Spinal cord (tissue), 10 donors: ENCODE results near the gene CKAP4. TPM values are rescaled to one million over a fixed set of nuclear protein-coding genes. Genes with fewer than 3 reads are reported as not detected.

Experiments
- DNase-seq, 6 donors: peaks; one replicate each; pipeline versions ENCODE4 v3.0.0 to v3.0.0-alpha.2; 2013 to 2015; ENCODE audit warnings: low spot score in 6 of 6, low read depth in 4 of 6
- H3K27ac ChIP-seq: one replicate; pipeline ENCODE4 v1.5.1; 2013; ENCODE audit warnings: low read depth, low read length, control low read depth
- H3K27me3 ChIP-seq: one replicate; pipeline ENCODE4 v1.6.1; 2013; ENCODE audit warnings: low read length; ENCODE audit not compliant: control insufficient read depth, insufficient read depth
- H3K36me3 ChIP-seq: one replicate; pipeline ENCODE4 v1.6.1; 2013; ENCODE audit warnings: low read length; ENCODE audit not compliant: control insufficient read depth, insufficient read depth
- H3K4me1 ChIP-seq: one replicate; pipeline ENCODE4 v1.6.1; 2013; ENCODE audit warnings: low read length; ENCODE audit not compliant: control insufficient read depth, insufficient read depth
- H3K4me3 ChIP-seq: one replicate; pipeline ENCODE4 v1.5.1; 2013; ENCODE audit warnings: low read depth, low read length, control low read depth
- H3K9me3 ChIP-seq: one replicate; pipeline ENCODE4 v1.6.1; 2013; ENCODE audit warnings: low read length; ENCODE audit not compliant: control insufficient read depth, insufficient read depth
- whole genome bisulfite sequencing: methylation state at CpG from one replicate; pipeline ENCODE4 v1.1.5; 2013; ENCODE audit warnings: missing lambda C conversion rate; ENCODE audit not compliant: insufficient coverage; 5-methylcytosine and 5-hydroxymethylcytosine counted together
- polyA plus RNA-seq, 2 donors: library from polyadenylated mRNA; unstranded; fragments of 120-200 nt; gene quantifications; one replicate each; pipeline ENCODE4 v1.2.1, GENCODE V29; 2013; ENCODE audit not compliant: insufficient read length in 2 of 2
- total RNA-seq, 2 donors: library from RNA; depleted of rRNA in 1 of 2; stranded (reverse); fragments of 120-200 nt in 1 of 2; fragments of >200 nt in 1 of 2; gene quantifications; one replicate each; pipeline versions ENCODE4 v1.2.3 to v1.2.4, GENCODE V29; 2013 to 2014
- donor health status: healthy.

The CKAP4 gene
- total and polyA plus RNA-seq, 4 donors: 44.3 to 65.6 (median 54.2) TPM

DNA sequence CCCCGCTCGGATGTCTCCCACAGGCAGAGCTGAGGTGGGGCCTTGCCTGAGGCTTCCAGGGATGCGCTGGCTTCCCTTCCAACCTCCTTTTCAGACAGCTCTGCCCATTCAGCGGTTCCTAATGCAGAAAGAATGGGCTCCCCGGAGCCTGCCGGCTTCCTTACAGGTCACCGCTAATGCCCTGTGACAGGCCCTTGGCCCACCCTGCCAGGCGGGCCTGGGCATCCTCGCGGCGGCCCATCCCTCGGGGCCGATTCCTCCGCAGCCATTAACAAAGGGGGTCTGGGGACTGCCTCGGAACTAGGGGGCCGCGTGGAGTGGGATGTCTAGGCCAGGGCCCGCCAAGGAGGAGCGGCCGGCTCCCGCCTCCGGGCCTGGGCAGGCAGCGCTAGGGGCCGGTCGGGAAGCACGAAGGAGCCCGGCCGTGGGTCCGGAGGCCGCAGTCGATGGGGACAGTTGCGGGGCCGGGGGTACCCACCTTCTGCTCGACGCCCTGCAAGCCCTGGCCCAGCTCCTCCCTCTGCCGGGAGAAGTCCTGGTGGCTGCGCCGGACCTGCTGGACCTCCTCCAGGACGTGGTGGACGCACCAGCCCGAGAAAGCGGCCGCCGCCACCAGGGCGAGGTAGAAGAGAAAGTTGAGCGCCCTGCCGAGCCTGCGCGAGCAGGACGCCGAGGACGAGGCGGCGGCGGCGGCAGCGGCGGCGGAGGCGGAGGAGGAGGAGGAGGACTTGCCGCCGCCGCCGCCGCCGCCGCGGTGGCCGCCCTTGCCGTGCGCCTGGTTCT is 738 bp downstream of the CKAP4 start:
- Histone ChIP-seq H3K9me3 (no peaks in the 10 kb centered on the region), H3K4me3 (peak overlapping the region; percentile 70), H3K27ac (peak overlapping the region; percentile 88), H3K36me3 (peaks cover 4% of the 10 kb centered on the region), H3K27me3 (no peaks in the 10 kb centered on the region), H3K4me1 (peaks cover 29% of the 10 kb centered on the region)
- WGBS: under 1% methylated on average over 71 of the region's 71 CpGs
- DNase-seq: peak in 3 of 6 donors; percentile 29 to 80 (median 70)

DNA sequence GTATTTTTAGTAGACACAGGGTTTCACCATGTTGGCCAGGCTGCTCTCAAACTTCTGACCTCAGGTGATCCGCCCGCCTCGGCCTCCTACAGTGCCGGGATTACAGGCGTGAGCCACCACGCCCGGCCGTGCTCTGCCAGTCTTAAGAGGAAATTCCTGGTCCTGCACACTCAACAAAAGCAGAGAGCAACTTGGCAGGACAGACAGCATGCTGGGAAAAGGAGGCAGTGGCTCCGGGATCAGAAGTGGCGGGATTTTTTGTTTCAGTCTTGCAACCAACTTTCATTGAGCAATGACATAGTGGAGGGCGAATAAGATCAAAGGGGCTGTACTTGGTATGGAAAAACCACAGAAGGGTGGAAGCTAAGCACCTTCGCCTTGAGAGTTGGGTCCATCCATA is 2.1 kb downstream of the CKAP4 start:
- no peak for DNase-seq
- H3K36me3 ChIP-seq: peaks cover 8% of the 10 kb centered on the region
- 86% methylated on average over 11 of the region's 12 CpGs for WGBS
- H3K4me1 ChIP-seq: peaks cover 29% of the 10 kb centered on the region
- H3K27ac ChIP-seq: no peak overlapping the region
- no peaks in the 10 kb centered on the region for H3K9me3 ChIP-seq
- H3K27me3 ChIP-seq: no peaks in the 10 kb centered on the region
- H3K4me3 ChIP-seq: no peak overlapping the region

DNA sequence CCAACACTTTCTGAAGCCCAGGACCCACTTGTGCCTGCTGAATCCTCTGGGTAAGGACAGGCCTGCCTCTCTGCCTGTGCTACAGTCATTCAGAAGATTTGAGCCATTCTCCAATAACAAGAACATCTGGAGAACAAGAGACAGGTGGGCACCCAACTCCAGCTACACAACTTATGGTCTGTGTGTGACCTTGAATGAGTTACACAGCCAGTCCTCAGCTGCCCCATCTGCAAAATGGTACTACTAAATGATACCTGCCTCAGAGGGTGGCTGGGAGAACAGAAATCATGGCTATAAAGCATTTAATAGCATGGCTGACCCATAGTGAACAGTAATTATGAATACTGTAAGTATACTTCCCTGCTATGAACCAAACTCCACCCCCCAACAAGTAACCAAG is 4.2 kb downstream of the CKAP4 start:
- Histone ChIP-seq H3K27me3 (no peaks in the 10 kb centered on the region), H3K36me3 (peaks cover 20% of the 10 kb centered on the region), H3K9me3 (no peaks in the 10 kb centered on the region), H3K4me3 (no peak overlapping the region), H3K27ac (no peak overlapping the region), H3K4me1 (peaks cover 26% of the 10 kb centered on the region)
- DNase-seq: no peak

DNA sequence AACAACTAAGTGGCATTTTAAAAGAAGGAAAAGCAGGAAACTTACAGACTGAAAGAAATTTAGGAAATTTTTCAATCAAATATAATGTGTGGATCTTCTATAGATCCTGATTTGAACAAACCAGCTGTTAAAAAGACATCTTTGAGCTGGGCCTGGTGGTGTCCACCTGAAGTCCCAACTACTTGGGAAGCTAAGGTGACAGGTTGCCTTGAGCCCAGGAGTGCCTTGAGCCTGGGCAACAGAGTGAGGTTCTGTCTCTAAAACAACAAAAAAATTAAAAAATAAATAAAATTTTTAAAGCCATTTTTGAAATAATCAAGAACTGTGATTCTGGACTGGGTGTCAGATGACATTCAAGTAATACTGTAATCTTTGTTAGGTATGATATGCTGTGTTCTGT is 7.0 kb downstream of the CKAP4 start:
- no peaks in the 10 kb centered on the region for H3K27me3 ChIP-seq
- H3K36me3 ChIP-seq: peaks cover 20% of the 10 kb centered on the region
- H3K4me3 ChIP-seq: no peak overlapping the region
- peaks cover 11% of the 10 kb centered on the region for H3K4me1 ChIP-seq
- H3K9me3 ChIP-seq: no peaks in the 10 kb centered on the region
- no peak for DNase-seq
- H3K27ac ChIP-seq: no peak overlapping the region

DNA sequence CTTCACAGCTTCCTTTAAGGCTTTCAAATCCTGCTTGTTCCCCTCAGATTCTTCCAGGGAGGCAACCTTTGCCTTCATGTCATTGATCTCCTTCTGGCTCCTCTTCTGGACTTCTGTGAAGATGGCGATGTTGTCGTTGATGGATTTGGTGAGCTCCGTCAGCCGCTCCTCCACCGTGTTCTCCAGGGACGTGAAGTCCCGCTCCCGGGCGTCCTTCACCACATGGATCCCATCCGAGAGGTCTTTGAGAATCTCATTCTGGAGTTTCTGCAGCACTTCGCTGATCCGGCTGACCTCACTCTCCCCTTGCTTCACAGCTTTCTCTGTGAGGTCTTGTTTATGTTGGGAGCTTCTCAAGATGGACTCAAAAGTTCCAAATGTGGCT is 7.9 kb downstream of the CKAP4 start:
- Histone ChIP-seq H3K4me3 (no peak overlapping the region), H3K27me3 (no peaks in the 10 kb centered on the region), H3K27ac (no peak overlapping the region), H3K36me3 (peaks cover 17% of the 10 kb centered on the region), H3K4me1 (peaks cover 3% of the 10 kb centered on the region), H3K9me3 (no peaks in the 10 kb centered on the region)
- DNase-seq: no peak
- WGBS: 98% methylated on average over 10 of the region's 12 CpGs

DNA sequence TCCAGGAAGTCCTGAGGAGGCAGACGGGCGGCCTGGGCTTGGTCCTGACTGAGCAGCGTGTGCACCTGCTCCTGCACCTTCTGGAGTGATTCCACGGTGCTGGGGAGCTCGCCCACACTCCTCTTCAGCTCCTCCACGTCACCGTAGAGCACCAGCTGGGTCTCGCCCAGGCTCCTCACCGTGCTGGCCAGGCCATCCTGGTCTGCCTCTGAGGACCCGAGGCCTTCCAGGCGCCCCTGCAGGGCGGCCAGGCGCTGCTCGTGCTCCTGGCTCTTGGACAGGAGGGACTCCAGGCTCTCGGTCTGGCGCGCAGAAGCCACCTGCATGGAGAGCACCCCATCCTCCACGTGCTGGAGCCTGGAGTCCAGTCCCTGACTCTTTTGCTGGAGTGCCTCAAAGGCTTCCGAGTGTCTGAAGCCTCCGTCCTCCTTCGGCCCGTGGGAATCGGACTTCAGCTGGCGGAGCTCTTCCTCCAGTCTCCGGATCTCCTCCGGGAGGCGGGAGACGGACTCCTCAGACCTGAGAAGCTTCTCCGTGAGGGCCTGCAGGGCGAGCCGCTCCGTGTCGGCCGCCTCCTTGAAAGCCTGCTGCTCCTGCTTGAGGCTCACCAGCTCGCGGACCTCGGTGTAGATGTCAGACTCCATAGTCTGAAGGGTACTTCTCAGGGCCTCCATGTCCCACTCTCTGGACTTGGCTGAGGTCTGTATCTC is 8.4 kb downstream of the CKAP4 start:
- Histone ChIP-seq H3K27ac (no peak overlapping the region), H3K4me1 (peaks cover 3% of the 10 kb centered on the region), H3K4me3 (no peak overlapping the region), H3K9me3 (no peaks in the 10 kb centered on the region), H3K27me3 (no peaks in the 10 kb centered on the region), H3K36me3 (peaks cover 17% of the 10 kb centered on the region)
- 92% methylated on average over 37 of the region's 37 CpGs for WGBS
- no peak for DNase-seq

DNA sequence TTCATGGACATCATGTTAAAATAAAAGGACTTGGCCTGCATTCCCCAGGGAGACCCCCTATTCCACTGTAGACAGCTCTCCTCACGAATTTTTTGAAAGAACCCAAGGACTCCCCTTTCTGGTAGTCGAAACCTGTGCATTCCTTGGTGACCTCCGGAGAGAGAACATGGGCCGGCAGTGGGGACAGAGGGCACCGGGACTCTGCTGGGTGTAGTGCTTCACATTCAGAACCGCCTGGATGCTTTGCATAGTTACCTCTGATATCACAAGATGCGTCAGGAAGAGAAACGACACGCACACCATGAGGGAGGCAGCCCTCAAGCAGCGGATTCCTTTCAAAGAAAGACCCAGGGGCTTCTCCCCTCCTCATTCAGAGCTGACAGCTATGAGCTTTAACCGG is 9.7 kb downstream of the CKAP4 start:
- no peak for DNase-seq
- H3K27me3 ChIP-seq: no peaks in the 10 kb centered on the region
- H3K4me3 ChIP-seq: no peak overlapping the region
- no peaks in the 10 kb centered on the region for H3K4me1 ChIP-seq
- 70% methylated on average over 7 of the region's 11 CpGs for WGBS
- no peak overlapping the region for H3K27ac ChIP-seq
- no peaks in the 10 kb centered on the region for H3K9me3 ChIP-seq
- H3K36me3 ChIP-seq: peaks cover 16% of the 10 kb centered on the region

DNA sequence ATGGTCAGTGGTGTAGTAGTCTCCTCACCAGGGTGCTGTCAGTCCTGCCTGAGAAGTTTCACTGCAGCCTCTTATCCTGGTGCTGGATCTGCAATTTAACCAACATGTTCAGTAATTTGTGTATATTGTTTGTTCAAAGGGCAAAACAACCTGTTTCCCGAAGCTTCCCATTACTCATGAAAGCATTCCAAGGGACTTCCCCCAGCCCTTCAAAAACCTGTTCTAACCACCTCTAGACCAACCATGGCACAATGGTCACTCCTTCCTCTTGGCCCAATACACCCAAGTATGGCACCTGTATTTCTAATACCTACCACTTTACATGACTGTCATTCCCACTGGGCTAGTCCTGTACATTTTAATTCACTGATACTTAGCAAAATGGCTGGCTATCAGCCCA is 12.1 kb downstream of the CKAP4 start:
- no peaks in the 10 kb centered on the region for H3K27me3 ChIP-seq
- H3K36me3 ChIP-seq: peaks cover 17% of the 10 kb centered on the region
- H3K9me3 ChIP-seq: no peaks in the 10 kb centered on the region
- no peak overlapping the region for H3K4me3 ChIP-seq
- 90% methylated on average over 1 of the region's 1 CpG for WGBS
- H3K27ac ChIP-seq: no peak overlapping the region
- DNase-seq: no peak
- H3K4me1 ChIP-seq: no peaks in the 10 kb centered on the region

DNA sequence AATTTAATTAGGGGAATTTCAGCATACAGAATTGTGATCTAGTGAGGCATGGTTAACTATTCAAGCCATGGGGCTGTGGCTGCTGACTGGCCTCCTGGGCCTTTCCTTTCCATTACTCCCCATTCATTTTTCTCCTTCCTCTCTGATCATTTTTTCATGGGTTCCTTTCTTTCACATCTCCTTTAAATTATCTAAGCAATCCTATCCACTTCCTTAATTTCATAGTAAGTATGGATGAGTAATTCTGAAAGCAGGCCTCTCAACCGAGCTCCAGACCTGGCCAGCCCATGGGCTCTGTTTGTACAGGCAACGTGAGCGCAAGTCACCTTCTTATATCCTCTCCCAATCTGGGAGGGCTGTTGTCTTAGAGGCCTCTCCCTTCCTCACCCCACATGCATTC is 13.4 kb downstream of the CKAP4 start:
- 93% methylated on average over 2 of the region's 3 CpGs for WGBS
- H3K9me3 ChIP-seq: no peaks in the 10 kb centered on the region
- no peak overlapping the region for H3K27ac ChIP-seq
- peaks cover 10% of the 10 kb centered on the region for H3K36me3 ChIP-seq
- no peak overlapping the region for H3K4me3 ChIP-seq
- no peak for DNase-seq
- H3K4me1 ChIP-seq: no peaks in the 10 kb centered on the region
- no peaks in the 10 kb centered on the region for H3K27me3 ChIP-seq

DNA sequence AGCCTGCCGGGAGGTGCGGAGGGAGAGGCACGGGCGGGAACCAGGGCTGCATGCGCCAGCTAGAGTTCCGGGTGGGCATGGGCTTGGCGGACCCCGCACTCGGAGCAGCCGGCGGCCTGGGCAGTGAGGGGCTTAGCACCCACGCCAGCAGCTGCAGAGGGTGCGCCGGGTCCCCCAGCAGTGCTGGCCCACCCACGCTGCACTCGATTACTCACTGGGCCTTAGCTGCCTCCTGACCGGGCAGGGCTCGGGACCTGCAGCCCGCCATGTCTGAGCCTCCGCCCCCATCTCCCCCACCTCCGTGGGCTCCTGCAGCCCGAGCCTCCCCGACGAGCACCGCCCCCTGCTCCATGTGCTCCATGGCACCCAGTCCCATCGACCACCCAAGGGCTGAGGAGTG is 14.8 kb downstream of the CKAP4 start:
- Histone ChIP-seq H3K27ac (no peak overlapping the region), H3K4me3 (no peak overlapping the region), H3K4me1 (no peaks in the 10 kb centered on the region), H3K27me3 (no peaks in the 10 kb centered on the region), H3K9me3 (no peaks in the 10 kb centered on the region), H3K36me3 (peaks cover 5% of the 10 kb centered on the region)
- 94% methylated on average over 26 of the region's 26 CpGs for WGBS
- no peak for DNase-seq
